CD4-positive, alpha-beta T cell treated with Interleukin-4 for 1 hour (primary cell): ENCODE results near the gene CUL1.

Experiments used
- DNase-seq, 2 donors: peaks; one replicate each; pipeline ENCODE4 v3.0.0-alpha.2; 2020 to 2022

The CUL1 gene

GRCh38 chr7:148811892-148812291, 113.2 kb downstream of the CUL1 start:
- DNase-seq = no peak

- DNase-seq = no peak
Observed at GRCh38 chr7:148813890-148814289, 115.2 kb downstream of the CUL1 start.

GRCh38 chr7:148814922-148815559, 116.3 kb downstream of the CUL1 start:
- DNase-seq = no peak

- DNase-seq = no peak
Observed at GRCh38 chr7:148815612-148816011, 116.9 kb downstream of the CUL1 start.

GRCh38 chr7:148819697-148820360, 121.1 kb downstream of the CUL1 start:
- no peak for DNase-seq

- no peak for DNase-seq
Observed at GRCh38 chr7:148821422-148821821, 122.7 kb downstream of the CUL1 start.

- DNase-seq = no peak
Observed at GRCh38 chr7:148824864-148825263, 126.2 kb downstream of the CUL1 start.

- DNase-seq = no peak
Observed at GRCh38 chr7:148825338-148825737, 126.6 kb downstream of the CUL1 start.

- no peak for DNase-seq
Observed at GRCh38 chr7:148828965-148829364, 130.3 kb downstream of the CUL1 start.

- DNase-seq = no peak
Observed at GRCh38 chr7:148830897-148831692, 132.4 kb downstream of the CUL1 start.

- DNase-seq = no peak
Observed at GRCh38 chr7:148831782-148832181, 133.1 kb downstream of the CUL1 start.

GRCh38 chr7:148834605-148835004, 135.9 kb downstream of the CUL1 start:
- no peak for DNase-seq

- DNase-seq = no peak
Observed at GRCh38 chr7:148835854-148836253, 137.2 kb downstream of the CUL1 start.

- peak; percentile 35 to 51 for DNase-seq
Observed at GRCh38 chr7:148838905-148839304, 140.2 kb downstream of the CUL1 start.

GRCh38 chr7:148847815-148848734, 149.4 kb downstream of the CUL1 start:
- DNase-seq = no peak

- no peak for DNase-seq
Observed at GRCh38 chr7:148849393-148850098, 150.8 kb downstream of the CUL1 start.

- DNase-seq = no peak
Observed at GRCh38 chr7:148850564-148850963, 151.9 kb downstream of the CUL1 start.
